Osteocyte (in vitro differentiated cells): ENCODE measurements around the gene C17orf58. TPM values are rescaled to one million over a fixed set of nuclear protein-coding genes. Genes with fewer than 3 reads are reported as not detected.

Experiments used
- DNase-seq: peaks from one replicate; pipeline ENCODE4 v3.0.0; 2021; ENCODE audit warnings: mixed read lengths; ENCODE audit not compliant: unreplicated experiment; ENCODE audit errors: extremely low spot score
- H3K27ac Mint-ChIP-seq: one replicate; pipeline ENCODE4 v1.8.0; 2021; ENCODE audit warnings: mild to moderate bottlenecking, mixed read lengths; ENCODE audit not compliant: unreplicated experiment
- H3K27me3 Mint-ChIP-seq: one replicate; pipeline ENCODE4 v1.8.0; 2021; ENCODE audit warnings: mixed read lengths; ENCODE audit not compliant: unreplicated experiment
- H3K36me3 Mint-ChIP-seq: one replicate; pipeline ENCODE4 v1.8.0; 2021; ENCODE audit warnings: mixed read lengths; ENCODE audit not compliant: unreplicated experiment
- H3K4me1 Mint-ChIP-seq: one replicate; pipeline ENCODE4 v1.8.0; 2021; ENCODE audit warnings: mixed read lengths; ENCODE audit not compliant: unreplicated experiment
- H3K4me3 Mint-ChIP-seq: one replicate; pipeline ENCODE4 v1.8.0; 2021; ENCODE audit warnings: mild to moderate bottlenecking, moderate library complexity, mixed read lengths; ENCODE audit not compliant: unreplicated experiment
- H3K9me3 Mint-ChIP-seq: one replicate; pipeline ENCODE4 v1.8.0; 2021; ENCODE audit warnings: mixed read lengths; ENCODE audit not compliant: unreplicated experiment
- total RNA-seq: library from RNA; stranded (reverse); gene quantifications from 2 replicates; pipeline ENCODE4 v1.2.1, GENCODE V29; 2021
- TF ChIP-seq, protein P1 (sequence below): fragments of 200-600 bp; sonication (generic); IDR thresholded peaks from 2 replicates; pipeline ENCODE4 v1.5.0; 2021; ENCODE audit warnings: antibody characterized with exemption, mild to moderate bottlenecking, moderate library complexity

The C17orf58 gene
- total RNA-seq, 1 donor from 2014 or later = 12.2 TPM

DNA sequence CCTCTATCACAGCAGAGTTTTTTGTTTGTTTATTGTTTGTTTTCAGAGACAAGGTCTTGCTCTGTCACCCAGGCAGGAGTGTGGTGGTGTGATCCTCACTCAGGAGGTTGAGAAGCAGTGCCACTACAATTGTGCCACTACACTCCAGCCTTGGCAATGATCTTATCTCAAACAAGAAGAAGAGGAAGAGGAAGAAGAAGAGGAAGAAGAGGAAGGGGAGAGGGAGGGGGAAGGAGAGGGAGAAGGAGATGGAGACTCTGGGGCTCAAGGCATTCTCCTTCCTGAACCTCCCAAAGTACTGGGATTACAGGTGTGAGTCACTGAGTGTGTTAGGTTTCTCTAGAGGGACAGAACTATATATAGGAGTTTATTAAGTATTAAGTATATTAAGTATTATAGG lies 17.1 kb upstream of the C17orf58 start:
- TF ChIP-seq, protein P1, sequence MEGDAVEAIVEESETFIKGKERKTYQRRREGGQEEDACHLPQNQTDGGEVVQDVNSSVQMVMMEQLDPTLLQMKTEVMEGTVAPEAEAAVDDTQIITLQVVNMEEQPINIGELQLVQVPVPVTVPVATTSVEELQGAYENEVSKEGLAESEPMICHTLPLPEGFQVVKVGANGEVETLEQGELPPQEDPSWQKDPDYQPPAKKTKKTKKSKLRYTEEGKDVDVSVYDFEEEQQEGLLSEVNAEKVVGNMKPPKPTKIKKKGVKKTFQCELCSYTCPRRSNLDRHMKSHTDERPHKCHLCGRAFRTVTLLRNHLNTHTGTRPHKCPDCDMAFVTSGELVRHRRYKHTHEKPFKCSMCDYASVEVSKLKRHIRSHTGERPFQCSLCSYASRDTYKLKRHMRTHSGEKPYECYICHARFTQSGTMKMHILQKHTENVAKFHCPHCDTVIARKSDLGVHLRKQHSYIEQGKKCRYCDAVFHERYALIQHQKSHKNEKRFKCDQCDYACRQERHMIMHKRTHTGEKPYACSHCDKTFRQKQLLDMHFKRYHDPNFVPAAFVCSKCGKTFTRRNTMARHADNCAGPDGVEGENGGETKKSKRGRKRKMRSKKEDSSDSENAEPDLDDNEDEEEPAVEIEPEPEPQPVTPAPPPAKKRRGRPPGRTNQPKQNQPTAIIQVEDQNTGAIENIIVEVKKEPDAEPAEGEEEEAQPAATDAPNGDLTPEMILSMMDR = no peak
- no peaks in the 10 kb centered on the region for H3K36me3 Mint-ChIP-seq
- no peak overlapping the region for H3K27ac Mint-ChIP-seq
- H3K4me1 Mint-ChIP-seq = no peaks in the 10 kb centered on the region
- no peak overlapping the region for H3K4me3 Mint-ChIP-seq
- peaks cover 4% of the 10 kb centered on the region for H3K27me3 Mint-ChIP-seq
- H3K9me3 Mint-ChIP-seq = no peaks in the 10 kb centered on the region
- DNase-seq = no peak

DNA sequence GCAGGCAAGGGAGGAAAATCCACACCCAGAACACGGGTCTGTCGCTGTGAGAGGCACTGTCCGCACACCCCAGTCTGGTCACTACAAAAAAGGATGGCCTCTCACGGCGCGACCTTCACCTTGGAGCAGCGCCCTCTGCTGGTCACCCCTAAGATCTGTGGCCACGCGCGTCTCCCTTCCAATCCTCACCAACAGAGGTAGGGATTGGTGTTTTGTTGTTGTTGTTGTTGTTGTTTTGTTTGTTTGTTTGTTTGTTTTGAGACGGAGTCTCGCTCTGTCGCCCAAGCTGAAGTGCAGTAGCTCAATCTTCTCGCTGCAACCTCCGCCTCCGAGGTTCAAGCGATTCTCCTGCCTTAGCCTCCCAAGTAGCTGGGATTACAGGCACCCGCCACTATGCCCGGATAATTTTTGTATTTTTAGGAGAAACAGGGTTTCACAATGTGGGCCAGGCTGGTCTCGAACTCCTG lies 15.0 kb upstream of the C17orf58 start:
- no peak overlapping the region for H3K4me3 Mint-ChIP-seq

DNA sequence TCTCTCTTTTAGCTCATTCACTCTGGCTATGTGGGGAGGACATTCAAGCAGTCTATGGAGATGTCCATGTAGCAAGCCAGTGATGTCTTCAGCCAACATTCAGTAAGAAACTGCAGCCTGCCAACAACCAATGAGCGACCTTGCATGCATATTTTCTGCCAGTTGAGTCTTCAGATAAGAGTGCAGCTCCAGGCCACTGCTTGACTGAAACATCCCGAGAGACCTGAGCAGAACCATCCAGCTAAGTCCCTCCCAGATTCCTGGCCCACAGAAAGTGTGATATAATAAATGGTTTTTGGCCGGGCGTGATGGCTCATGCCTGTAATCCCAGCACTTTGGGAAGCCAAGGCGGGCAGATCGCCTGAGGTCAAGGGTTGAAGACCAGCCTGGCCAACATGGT lies 10.5 kb upstream of the C17orf58 start:
- DNase-seq = no peak
- Mint-ChIP-seq H3K9me3 (no peaks in the 10 kb centered on the region), H3K36me3 (no peaks in the 10 kb centered on the region), H3K27me3 (no peaks in the 10 kb centered on the region), H3K4me1 (no peaks in the 10 kb centered on the region), H3K27ac (no peak overlapping the region), H3K4me3 (no peak overlapping the region)
- TF ChIP-seq, protein P1 = no peak

More for the DNA sequence above, 15.0 kb upstream of the C17orf58 start:
- Mint-ChIP-seq H3K27ac (no peak overlapping the region), H3K27me3 (peaks cover 4% of the 10 kb centered on the region), H3K36me3 (no peaks in the 10 kb centered on the region), H3K9me3 (no peaks in the 10 kb centered on the region), H3K4me1 (no peaks in the 10 kb centered on the region)
- no peak for DNase-seq
- TF ChIP-seq, protein P1 = peak; percentile 62

DNA sequence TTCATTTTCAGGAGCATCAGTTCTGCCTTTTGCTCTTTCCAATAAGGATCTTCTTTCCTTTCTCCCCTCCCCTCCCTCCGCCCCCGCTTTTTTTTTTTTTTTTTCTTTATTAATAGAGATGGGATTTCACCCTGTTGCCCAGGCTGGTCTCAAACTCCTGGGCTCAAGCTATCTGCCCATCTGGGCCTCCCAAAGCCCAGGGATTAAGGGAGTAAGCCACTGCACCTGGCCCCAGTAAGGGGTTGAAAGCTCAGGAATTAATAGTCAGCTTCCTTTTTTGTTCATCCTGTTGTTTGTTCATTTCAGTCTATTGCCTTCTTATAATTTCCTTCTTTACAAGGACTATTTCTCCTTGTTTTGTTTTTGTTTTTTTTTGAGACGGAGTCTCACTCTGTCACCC lies 7.9 kb upstream of the C17orf58 start:
- Mint-ChIP-seq H3K27ac (no peak overlapping the region), H3K36me3 (no peaks in the 10 kb centered on the region), H3K4me3 (no peak overlapping the region), H3K27me3 (no peaks in the 10 kb centered on the region), H3K4me1 (no peaks in the 10 kb centered on the region), H3K9me3 (no peaks in the 10 kb centered on the region)
- no peak for DNase-seq
- TF ChIP-seq, protein P1 = no peak

DNA sequence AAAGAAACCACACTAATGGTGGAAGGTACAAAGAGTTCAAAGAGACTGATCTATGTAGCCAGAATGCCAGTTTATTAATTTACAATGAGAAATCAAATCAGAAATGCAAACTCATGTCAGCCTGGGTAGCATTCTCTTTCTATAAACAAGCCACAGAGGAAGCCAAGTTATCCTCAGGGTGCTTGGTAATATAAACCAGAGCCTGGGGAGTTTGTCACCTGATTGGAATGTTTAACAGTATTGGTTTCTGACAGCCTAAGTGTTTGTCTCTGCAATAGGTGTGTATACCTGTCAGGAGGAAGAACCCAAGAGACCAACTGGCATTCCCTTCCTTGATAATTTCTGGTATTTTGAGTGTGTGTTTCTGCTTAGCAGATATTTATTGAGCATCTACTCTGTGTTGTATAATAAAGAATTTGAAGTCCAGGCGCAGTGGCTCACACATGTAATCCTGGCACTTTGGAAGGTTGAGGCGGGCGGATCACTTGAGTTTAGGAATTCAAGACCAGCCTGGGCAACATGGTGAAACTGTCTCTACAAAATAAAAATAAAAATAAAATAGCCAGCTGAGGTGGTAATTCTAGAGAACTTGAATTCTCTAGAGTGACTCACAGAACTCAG lies 3.1 kb upstream of the C17orf58 start:
- Mint-ChIP-seq H3K4me3 (no peak overlapping the region), H3K9me3 (no peaks in the 10 kb centered on the region), H3K36me3 (no peaks in the 10 kb centered on the region), H3K27ac (no peak overlapping the region), H3K4me1 (peaks cover 23% of the 10 kb centered on the region), H3K27me3 (no peaks in the 10 kb centered on the region)
- TF ChIP-seq, protein P1 = no peak
- DNase-seq = no peak
